ENCODE measurements around the gene ABTB2. TPM values are rescaled to one million over a fixed set of nuclear protein-coding genes. Genes with fewer than 3 reads are reported as not detected.

Gene ABTB2
- total and polyA plus RNA-seq, 2 of the 8 experiments (the other 6 are each of a cell fraction or from before 2014, with no cell fraction given), result 7.7 to 10.2 TPM

GRCh38 chr11:34157163-34157562 lies 200.6 kb downstream of the ABTB2 start:
- H2BK5ac ChIP-seq (ENCODE audit: low read depth, low read length), result no peak overlapping the region
- H2BK120ac ChIP-seq (replicated peaks; ENCODE audit: low read depth, low read length), result no peak overlapping the region
- no peaks in the 10 kb centered on the region for H3K27me3 ChIP-seq (replicated peaks in 1 of 4; ENCODE audit: control insufficient read depth in 3 of 4, extremely low read depth in 1 of 4, insufficient read depth in 3 of 4, low read length in 3 of 4)
- no peak overlapping the region for H3K18ac ChIP-seq (ENCODE audit: extremely low read depth, low read length)
- no peaks in the 10 kb centered on the region for H3K79me1 ChIP-seq (ENCODE audit: low read depth, low read length)
- H3K4me3 ChIP-seq (ENCODE audit: extremely low read depth in 1 of 4, insufficient read depth in 2 of 4, low read depth in 3 of 4, low read length in 4 of 4), result no peak overlapping the region
- no peaks in the 10 kb centered on the region for H3K9me3 ChIP-seq (ENCODE audit: insufficient read depth in 2 of 2, low read depth in 1 of 2, low read length in 1 of 2)
- CTCF ChIA-PET (ENCODE audit: partially characterized antibody), result interaction anchor here (1.3 to 11.3 kb wide), 3 partner anchors 7 to 12 kb away, joined by 5 to 89 read pairs (median 6); no protein-coding TSS in a partner anchor
- no peak overlapping the region for H2BK15ac ChIP-seq (ENCODE audit: low read length)
- no peak overlapping the region for H2BK20ac ChIP-seq (ENCODE audit: low read length)
- H3K56ac ChIP-seq (replicated peaks; ENCODE audit: insufficient read length, low read depth, low read length), result no peak overlapping the region
- no peak overlapping the region for H3K4ac ChIP-seq (replicated peaks; ENCODE audit: insufficient read length, low read depth, low read length)
- no peak overlapping the region for H3K4me2 ChIP-seq (ENCODE audit: insufficient read depth in 1 of 2, low read depth in 2 of 2, low read length in 2 of 2)
- peaks cover 0 to 3% (median 0%) of the 10 kb centered on the region in 4 experiments; a peak in 1 of 8 replicates for H3K36me3 ChIP-seq (ENCODE audit: control insufficient read depth in 2 of 4, insufficient read depth in 4 of 4, low read length in 3 of 4)
- POLR2A ChIA-PET (ENCODE audit: partially characterized antibody), result no interaction called here
- no peak overlapping the region for H4K5ac ChIP-seq (ENCODE audit: insufficient read length, low read depth, low read length)
- TF ChIP-seq BRCA1 (IDR thresholded peaks at IDR 0.05; ENCODE audit: low read depth, low read length) (no peak), TBP (IDR thresholded peaks at IDR 0.05; ENCODE audit: low read depth, low read length) (no peak), MAX (IDR thresholded peaks at IDR 0.05) (no peak), KDM1A (IDR thresholded peaks at IDR 0.05; ENCODE audit: borderline replicate concordance, low read length) (no peak), CTBP2 (IDR thresholded peaks at IDR 0.05; ENCODE audit: borderline replicate concordance, insufficient read depth, insufficient read length, low read length) (no peak), ATF3 (IDR thresholded peaks at IDR 0.05; ENCODE audit: insufficient read depth, low read depth, low read length) (no peak), SIX5 (IDR thresholded peaks at IDR 0.05; ENCODE audit: low read depth, low read length) (no peak), MAFK (IDR thresholded peaks at IDR 0.05; ENCODE audit: low read depth, low read length) (no peak), SIN3A (conservative IDR thresholded peaks at IDR 0.05 in 1 of 2, IDR thresholded peaks at IDR 0.05 in 1 of 2; ENCODE audit: low read depth in 1 of 2, low read length in 2 of 2) (no peak), TEAD4 (IDR thresholded peaks at IDR 0.05; ENCODE audit: low read depth, low read length) (no peak)
- peaks cover 8 to 24% of the 10 kb centered on the region in 2 experiments for H4K20me1 ChIP-seq (replicated peaks in 1 of 2; ENCODE audit: control insufficient read depth in 1 of 2, insufficient read depth in 2 of 2, low read length in 2 of 2)
- no peaks in the 10 kb centered on the region for H3K79me2 ChIP-seq (ENCODE audit: control insufficient read depth in 1 of 2, insufficient read depth in 2 of 2, low read length in 2 of 2)
- H3K23ac ChIP-seq (ENCODE audit: insufficient read length), result no peak overlapping the region
- H2BK12ac ChIP-seq (ENCODE audit: low read depth, low read length), result no peak overlapping the region
- no peaks in the 10 kb centered on the region for H3K4me1 ChIP-seq (replicated peaks in 1 of 4; ENCODE audit: control insufficient read depth in 3 of 4, insufficient read depth in 4 of 4, low read length in 3 of 4)
- no peak overlapping the region for H3K14ac ChIP-seq (ENCODE audit: insufficient read length)
- DNase-seq (ENCODE audit: low read depth in 1 of 2, low spot score in 2 of 2) (no peak), FAIRE-seq (no peak)
- no peak overlapping the region for H3K27ac ChIP-seq (ENCODE audit: low read depth, low read length)
- WGBS, 2 experiments (ENCODE audit: extremely low coverage in 1 of 2, insufficient coverage in 1 of 2, insufficient read length in 1 of 2, insufficient replicate concordance in 2 of 2, low coverage in 1 of 2, low lambda C conversion rate in 2 of 2, missing lambda C conversion rate in 1 of 2), result 91% methylated on average over 9 of the region's 9 CpGs; no CpG with 5 or more reads in 1 of the 2 experiments
- no peak overlapping the region for H3K9ac ChIP-seq (replicated peaks in 1 of 4; ENCODE audit: extremely low read depth in 1 of 4, low read depth in 3 of 4, low read length in 3 of 4)
- no peak overlapping the region for H4K8ac ChIP-seq (ENCODE audit: extremely low read depth, insufficient read depth, low read length)
- H3K23me2 ChIP-seq (ENCODE audit: low read depth, low read length), result no peaks in the 10 kb centered on the region
- no peak overlapping the region for H2AK5ac ChIP-seq (ENCODE audit: low read depth, low read length)
- no peak overlapping the region for H2AFZ ChIP-seq (ENCODE audit: low read length)
- no peak overlapping the region for H4K91ac ChIP-seq (replicated peaks; ENCODE audit: insufficient read length, low read length)
